GM06990 (cell line): Measurements from ENCODE around the gene TCF12.

Source experiments
- DNase-seq: peaks from one replicate; pipeline ENCODE4 v3.0.0-alpha.2; 2011; ENCODE audit not compliant: insufficient read length; ENCODE audit errors: extremely low read depth
- H3K27me3 ChIP-seq: replicated peaks from 2 replicates; pipeline ENCODE4 v1.6.0; 2011; ENCODE audit warnings: low read length; ENCODE audit not compliant: control insufficient read depth, insufficient read depth
- H3K36me3 ChIP-seq: 2 replicates; pipeline ENCODE4 v1.5.1; 2011; ENCODE audit warnings: low read length; ENCODE audit not compliant: control insufficient read depth, insufficient read depth
- H3K4me3 ChIP-seq: replicated peaks from 2 replicates; pipeline ENCODE4 v1.5.1; 2011; ENCODE audit warnings: low read depth, mild to moderate bottlenecking, control low read depth, low read length
- TF ChIP-seq, protein P1 (sequence below): IDR thresholded peaks from 2 replicates; pipeline ENCODE4 v1.5.1; 2011; ENCODE audit warnings: low read length, control low read depth, mild to moderate bottlenecking, inconsistent platforms; ENCODE audit not compliant: insufficient read depth, poor library complexity, severe bottlenecking

The TCF12 gene

DNA sequence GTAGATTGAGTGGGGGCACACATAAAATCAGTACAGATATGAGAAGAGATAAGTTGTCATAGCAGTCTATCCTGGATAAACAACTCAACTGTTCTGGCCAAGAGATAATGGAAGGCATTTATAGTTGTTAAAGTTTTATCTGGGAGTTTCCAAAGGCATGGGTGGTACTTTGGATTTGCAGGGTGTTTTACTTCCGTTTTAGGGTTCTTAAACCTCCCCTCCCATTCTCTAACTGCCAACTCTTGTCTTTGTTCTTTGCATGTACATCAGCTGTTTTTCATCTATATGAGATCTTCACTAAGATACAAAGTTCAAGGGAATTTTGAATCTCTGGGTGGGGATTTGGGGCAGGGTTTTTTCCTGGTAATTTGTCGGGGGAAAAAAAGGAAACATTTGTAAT lies 283.1 kb downstream of the TCF12 start:
- Histone ChIP-seq H3K36me3 (no peaks in the 10 kb centered on the region; the same call in none of the 2 replicates), H3K4me3 (no peak overlapping the region), H3K27me3 (no peaks in the 10 kb centered on the region)
- TF ChIP-seq, protein P1, sequence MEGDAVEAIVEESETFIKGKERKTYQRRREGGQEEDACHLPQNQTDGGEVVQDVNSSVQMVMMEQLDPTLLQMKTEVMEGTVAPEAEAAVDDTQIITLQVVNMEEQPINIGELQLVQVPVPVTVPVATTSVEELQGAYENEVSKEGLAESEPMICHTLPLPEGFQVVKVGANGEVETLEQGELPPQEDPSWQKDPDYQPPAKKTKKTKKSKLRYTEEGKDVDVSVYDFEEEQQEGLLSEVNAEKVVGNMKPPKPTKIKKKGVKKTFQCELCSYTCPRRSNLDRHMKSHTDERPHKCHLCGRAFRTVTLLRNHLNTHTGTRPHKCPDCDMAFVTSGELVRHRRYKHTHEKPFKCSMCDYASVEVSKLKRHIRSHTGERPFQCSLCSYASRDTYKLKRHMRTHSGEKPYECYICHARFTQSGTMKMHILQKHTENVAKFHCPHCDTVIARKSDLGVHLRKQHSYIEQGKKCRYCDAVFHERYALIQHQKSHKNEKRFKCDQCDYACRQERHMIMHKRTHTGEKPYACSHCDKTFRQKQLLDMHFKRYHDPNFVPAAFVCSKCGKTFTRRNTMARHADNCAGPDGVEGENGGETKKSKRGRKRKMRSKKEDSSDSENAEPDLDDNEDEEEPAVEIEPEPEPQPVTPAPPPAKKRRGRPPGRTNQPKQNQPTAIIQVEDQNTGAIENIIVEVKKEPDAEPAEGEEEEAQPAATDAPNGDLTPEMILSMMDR, result no peak
- DNase-seq, result no peak

GRCh38 chr15:57203906-57204305 lies 285.5 kb downstream of the TCF12 start:
- H3K36me3 ChIP-seq, result no peaks in the 10 kb centered on the region; the same call in none of the 2 replicates
- no peak for DNase-seq
- TF ChIP-seq, protein P1, result no peak
- no peaks in the 10 kb centered on the region for H3K27me3 ChIP-seq
- no peak overlapping the region for H3K4me3 ChIP-seq

DNA sequence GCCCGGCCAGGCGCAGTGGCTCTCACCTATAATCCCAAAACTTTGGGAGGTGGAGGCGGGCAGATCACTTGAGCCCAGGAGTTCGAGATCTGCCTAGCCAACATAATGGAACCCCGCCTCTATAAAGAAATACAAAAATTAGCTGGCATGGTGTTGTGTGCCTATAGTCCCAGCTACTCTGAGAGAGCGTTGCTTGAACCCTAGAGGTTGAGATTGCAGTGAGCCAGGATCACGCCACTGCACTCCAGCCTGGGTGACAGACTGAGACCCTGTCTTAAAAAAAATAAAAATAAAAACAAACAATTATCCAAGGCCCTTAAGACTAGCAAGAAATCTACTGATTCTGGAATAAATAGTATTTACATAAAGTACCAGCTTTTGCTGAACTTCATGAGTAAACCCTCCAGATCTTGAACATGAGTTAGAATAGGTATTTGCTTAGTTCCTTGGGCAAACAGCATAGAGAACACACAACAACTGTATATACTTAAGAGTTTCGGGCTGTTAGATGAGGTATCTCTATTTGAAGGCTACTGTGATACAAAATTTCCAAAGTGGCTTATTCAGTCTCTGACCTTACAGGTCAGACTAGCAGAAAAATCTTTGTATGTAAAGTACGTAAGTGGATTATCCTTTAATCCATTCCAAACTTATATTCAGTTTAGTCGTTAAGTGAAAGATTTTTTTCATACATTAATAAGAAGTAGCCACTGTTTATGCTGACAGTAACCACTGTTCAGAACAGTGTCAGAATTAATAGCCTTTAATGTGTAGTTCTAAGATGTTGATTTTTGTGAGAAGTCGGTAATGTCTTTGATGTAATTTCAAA lies 286.8 kb downstream of the TCF12 start:
- no peak for DNase-seq
- Histone ChIP-seq H3K4me3 (no peak overlapping the region), H3K27me3 (no peaks in the 10 kb centered on the region), H3K36me3 (no peaks in the 10 kb centered on the region)
- TF ChIP-seq, protein P1, result no peak

DNA sequence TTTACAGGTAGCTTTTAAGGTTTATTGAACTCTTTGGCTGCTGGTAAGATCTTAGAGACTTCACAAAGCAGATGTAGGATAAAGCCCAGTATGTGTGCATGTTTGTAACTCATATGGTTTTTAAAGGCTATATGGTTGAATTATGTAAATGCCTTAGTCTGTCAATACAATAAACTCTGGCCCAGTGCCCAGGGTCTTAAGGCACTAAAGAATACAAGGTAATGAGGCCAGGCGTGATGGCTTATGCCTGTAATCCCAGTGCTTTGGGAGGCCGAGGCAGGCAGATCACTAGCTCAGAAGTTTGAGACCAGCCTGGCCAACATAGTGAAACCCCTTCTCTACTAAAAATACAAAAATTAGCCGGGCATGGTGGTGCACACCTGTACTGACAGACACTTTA lies 287.6 kb downstream of the TCF12 start:
- H3K4me3 ChIP-seq, result no peak overlapping the region
- H3K36me3 ChIP-seq, result no peaks in the 10 kb centered on the region
- DNase-seq, result no peak
- H3K27me3 ChIP-seq, result no peaks in the 10 kb centered on the region
- TF ChIP-seq, protein P1, result no peak

GRCh38 chr15:57213862-57214261 lies 295.4 kb downstream of the TCF12 start:
- DNase-seq, result no peak
- TF ChIP-seq, protein P1, result peak; percentile 30
- Histone ChIP-seq H3K36me3 (no peaks in the 10 kb centered on the region), H3K4me3 (no peak overlapping the region), H3K27me3 (no peaks in the 10 kb centered on the region)
